BJ (cell line): ENCODE data around the gene PLPP3. TPM values are rescaled to one million over a fixed set of nuclear protein-coding genes. Genes with fewer than 3 reads are reported as not detected.

Experiments
- CTCF ChIA-PET: fragments of 350-600 bp; formaldehyde crosslinking; extraction: SDS; loops from one replicate; lab custom pipeline; 2021; ENCODE audit warnings: antibody characterized with exemption, inconsistent platforms; lab: Yijun Ruan, JAX
- POLR2A ChIA-PET: fragments of 300-600 bp; sonication (Branson Sonifier 250); formaldehyde crosslinking; extraction: SDS; loops from one replicate; lab custom pipeline; 2021; ENCODE audit warnings: antibody characterized with exemption; lab: Charles Lee
- DNase-seq: peaks from one replicate; pipeline ENCODE4 v3.0.0-alpha.2; 2011; ENCODE audit warnings: low read depth
- H3K27me3 ChIP-seq: 2 replicates; pipeline ENCODE4 v1.6.0; 2011; ENCODE audit warnings: low read length; ENCODE audit not compliant: control insufficient read depth, insufficient read depth
- H3K36me3 ChIP-seq: 2 replicates; pipeline ENCODE4 v1.5.1; 2011; ENCODE audit warnings: low read length; ENCODE audit not compliant: control insufficient read depth, insufficient read depth
- H3K4me3 ChIP-seq: 2 replicates; pipeline ENCODE4 v1.5.1; 2011; ENCODE audit warnings: low read depth, mild to moderate bottlenecking, control low read depth, low read length
- CTCF ChIP-seq: IDR thresholded peaks from 2 replicates; pipeline ENCODE4 v1.5.1; 2011; ENCODE audit warnings: low read depth, mild to moderate bottlenecking, control low read depth, inconsistent platforms, low read length, moderate library complexity; ENCODE audit not compliant: insufficient read depth
- polyA plus RNA-seq: library from polyadenylated mRNA; depleted of rRNA; stranded (reverse); fragments of >200 nt; gene quantifications from 2 replicates; pipeline ENCODE4 v1.2.3, GENCODE V29; 2011

PLPP3 gene
- polyA plus RNA-seq, 1 experiment: 55.4 TPM

- CTCF ChIA-PET: no interaction called here
These were observed 61.8 kb downstream of the PLPP3 start for GRCh38 chr1:56517404-56518130.

GRCh38 chr1:56516539-56517252, 62.7 kb downstream of the PLPP3 start:
- POLR2A ChIA-PET: no interaction called here
- H3K27me3 ChIP-seq: no peaks in the 10 kb centered on the region
- H3K4me3 ChIP-seq: no peak overlapping the region
- no peak for TF ChIP-seq CTCF
- CTCF ChIA-PET: no interaction called here
- H3K36me3 ChIP-seq: peaks cover 10% of the 10 kb centered on the region
- peak; percentile 13 for DNase-seq

More at GRCh38 chr1:56517404-56518130, 61.8 kb downstream of the PLPP3 start:
- no peak for DNase-seq
- H3K27me3 ChIP-seq: no peaks in the 10 kb centered on the region
- H3K36me3 ChIP-seq: peaks cover 7% of the 10 kb centered on the region; the same call in 1 of the 2 replicates
- no peak for TF ChIP-seq CTCF
- POLR2A ChIA-PET: no interaction called here
- H3K4me3 ChIP-seq: no peak overlapping the region

GRCh38 chr1:56515898-56516538, 63.3 kb downstream of the PLPP3 start:
- CTCF ChIA-PET: no interaction called here
- Histone ChIP-seq H3K27me3 (no peaks in the 10 kb centered on the region), H3K36me3 (peaks cover 13% of the 10 kb centered on the region), H3K4me3 (no peak overlapping the region)
- POLR2A ChIA-PET: no interaction called here
- TF ChIP-seq CTCF: no peak
- DNase-seq: no peak

- H3K4me3 ChIP-seq: no peak overlapping the region
- peaks cover 24% of the 10 kb centered on the region for H3K36me3 ChIP-seq
- no peak for DNase-seq
- TF ChIP-seq CTCF: no peak
- H3K27me3 ChIP-seq: no peaks in the 10 kb centered on the region
- POLR2A ChIA-PET: no interaction called here
- CTCF ChIA-PET: no interaction called here
These were observed 66.5 kb downstream of the PLPP3 start for GRCh38 chr1:56512724-56513494.
